IMR-90 (cell line): ENCODE measurements around the gene RAB27A. TPM values are rescaled to one million over a fixed set of nuclear protein-coding genes. Genes with fewer than 3 reads are reported as not detected.

Experiments used
- ATAC-seq: fragments of 200-7000 bp; cut with Tn5 transposase; 2 replicates; pipeline ENCODE4 v1.9.1; 2020; ENCODE audit warnings: low read depth, mild to moderate bottlenecking, moderate library complexity
- BruUV-seq: library from RNA; stranded (reverse); fragments of 400-500 nt; replicated peaks from 2 replicates; lab custom pipeline; 2021; lab: Mats Ljungman, UMichigan
- CTCF ChIA-PET: fragments of 300-600 bp; formaldehyde crosslinking; extraction: SDS; loops from one replicate; lab custom pipeline; 2021; ENCODE audit warnings: antibody characterized with exemption; lab: Yijun Ruan, JAX
- POLR2A ChIA-PET: fragments of 300-600 bp; sonication (Branson Sonifier 250); formaldehyde crosslinking; loops from one replicate; lab custom pipeline; 2022; ENCODE audit warnings: antibody characterized with exemption; ENCODE audit not compliant: unreplicated experiment; lab: Charles Lee
- DNase-seq: peaks from one replicate; pipeline ENCODE4 v3.0.0; 2013
- H2AFZ ChIP-seq: replicated peaks from 2 replicates; pipeline ENCODE3; 2013; ENCODE audit warnings: low read length, mild to moderate bottlenecking; ENCODE audit not compliant: poor library complexity
- H2AK5ac ChIP-seq: 2 replicates; pipeline ENCODE4 v1.6.1; 2013; ENCODE audit warnings: low read depth, low read length, inconsistent platforms
- H2AK9ac ChIP-seq: replicated peaks from 2 replicates; pipeline ENCODE3; 2013; ENCODE audit warnings: mild to moderate bottlenecking, low read depth, low read length, moderate library complexity; ENCODE audit not compliant: poor library complexity
- H2BK120ac ChIP-seq: 2 replicates; pipeline ENCODE4 v1.6.1; 2013; ENCODE audit warnings: low read depth, low read length, inconsistent platforms
- H2BK15ac ChIP-seq: 3 replicates; pipeline ENCODE4 v1.6.1; 2013; ENCODE audit warnings: low read depth, low read length, inconsistent platforms
- H2BK20ac ChIP-seq: 2 replicates; pipeline ENCODE4 v1.6.1; 2013; ENCODE audit warnings: low read depth, mild to moderate bottlenecking, inconsistent platforms, low read length, moderate library complexity
- H2BK5ac ChIP-seq: 2 replicates; pipeline ENCODE4 v1.6.1; 2013; ENCODE audit warnings: mild to moderate bottlenecking, low read depth, low read length, inconsistent platforms; ENCODE audit not compliant: poor library complexity, severe bottlenecking
- H3K14ac ChIP-seq: replicated peaks from 2 replicates; pipeline ENCODE4 v1.6.1; 2013; ENCODE audit warnings: low read depth, low read length, inconsistent platforms
- H3K18ac ChIP-seq: 2 replicates; pipeline ENCODE4 v1.6.1; 2013; ENCODE audit warnings: low read depth, low read length, control low read depth
- H3K23ac ChIP-seq: 2 replicates; pipeline ENCODE4 v1.6.1; 2013; ENCODE audit warnings: low read depth, low read length, inconsistent platforms
- H3K27ac ChIP-seq: 2 replicates; pipeline ENCODE4 v1.5.1; 2013; ENCODE audit warnings: mild to moderate bottlenecking, control low read depth, low read length; ENCODE audit not compliant: insufficient read depth
- H3K27me3 ChIP-seq: 2 replicates; pipeline ENCODE4 v1.6.1; 2013; ENCODE audit warnings: low read length; ENCODE audit not compliant: control insufficient read depth, insufficient read depth
- H3K36me3 ChIP-seq: 2 replicates; pipeline ENCODE4 v1.6.1; 2013; ENCODE audit warnings: low read length, mixed read lengths; ENCODE audit not compliant: control insufficient read depth, insufficient read depth
- H3K4ac ChIP-seq: 2 replicates; pipeline ENCODE4 v1.6.1; 2013; ENCODE audit warnings: low read depth, low read length, inconsistent platforms
- H3K4me1 ChIP-seq: 2 replicates; pipeline ENCODE4 v1.6.1; 2013; ENCODE audit warnings: low read length, mixed read lengths; ENCODE audit not compliant: control insufficient read depth, insufficient read depth
- H3K4me2 ChIP-seq: 2 replicates; pipeline ENCODE4 v1.6.1; 2013; ENCODE audit warnings: low read depth, mild to moderate bottlenecking, control low read depth, low read length, moderate library complexity
- H3K4me3 ChIP-seq: 2 replicates; pipeline ENCODE4 v1.5.1; 2013; ENCODE audit warnings: low read depth, mild to moderate bottlenecking, control low read depth, low read length, moderate library complexity; ENCODE audit not compliant: insufficient read depth
- H3K56ac ChIP-seq: 2 replicates; pipeline ENCODE4 v1.6.1; 2013; ENCODE audit warnings: low read length, inconsistent platforms; ENCODE audit not compliant: insufficient read depth; ENCODE audit errors: extremely low read depth
- H3K79me1 ChIP-seq, 2 experiments: 2 replicates each; pipeline ENCODE4 v1.6.1; 2013; ENCODE audit warnings: low read length in 2 of 2, inconsistent platforms in 1 of 2, low read depth in 1 of 2
- H3K9ac ChIP-seq: 2 replicates; pipeline ENCODE4 v1.6.1; 2013; ENCODE audit warnings: low read depth, low read length, control low read depth
- H3K9me1 ChIP-seq: 2 replicates; pipeline ENCODE4 v1.6.1; 2013; ENCODE audit warnings: low read length, inconsistent platforms; ENCODE audit not compliant: insufficient read depth
- H3K9me3 ChIP-seq: 2 replicates; pipeline ENCODE4 v1.6.1; 2013; ENCODE audit warnings: low read length; ENCODE audit not compliant: control insufficient read depth, insufficient read depth
- H4K20me1 ChIP-seq: 2 replicates; pipeline ENCODE4 v1.6.1; 2013; ENCODE audit warnings: low read length, inconsistent platforms; ENCODE audit not compliant: insufficient read depth
- H4K5ac ChIP-seq: 2 replicates; pipeline ENCODE4 v1.6.1; 2013; ENCODE audit warnings: mild to moderate bottlenecking, low read depth, low read length, control low read depth
- H4K8ac ChIP-seq, 2 experiments: 2 replicates each; pipeline ENCODE4 v1.6.1; 2013; ENCODE audit warnings: low read depth in 2 of 2, low read length in 2 of 2, control low read depth in 1 of 2, inconsistent platforms in 1 of 2
- H4K91ac ChIP-seq: 2 replicates; pipeline ENCODE4 v1.6.1; 2013; ENCODE audit warnings: low read depth, low read length, inconsistent platforms; ENCODE audit not compliant: insufficient read depth
- MXI1 ChIP-seq: IDR thresholded peaks from 2 replicates; pipeline ENCODE4 v1.6.1; 2012; ENCODE audit warnings: low read depth, mild to moderate bottlenecking, low read length, moderate library complexity, borderline replicate concordance
- RFX5 ChIP-seq: IDR thresholded peaks from 2 replicates; pipeline ENCODE4 v1.8.0; 2012; ENCODE audit warnings: low read depth, mild to moderate bottlenecking, low read length, moderate library complexity
- SMC3 ChIP-seq: fragments of 150-350 bp; IDR thresholded peaks from 2 replicates; pipeline ENCODE4 v1.6.1; 2016; ENCODE audit warnings: low read depth, mild to moderate bottlenecking, antibody characterized with exemption, low read length, moderate library complexity
- WGBS, 2 experiments: methylation state at CpG; one replicate each; pipeline versions ENCODE4 v1.1.5 to v1.1.7; 2013; ENCODE audit warnings: missing lambda C conversion rate in 2 of 2; ENCODE audit not compliant: insufficient read length in 1 of 2; ENCODE audit errors: extremely low coverage in 2 of 2; 5-methylcytosine and 5-hydroxymethylcytosine counted together
- dilution Hi-C: fragments of 300-500 bp; cut with HindIII; formaldehyde crosslinking; loops from one replicate; pipeline ENCODE4 v1.14.3; 2018; ENCODE audit warnings: low sequenced_read_pairs; ENCODE audit not compliant: unreplicated experiment
- in situ Hi-C: fragments of 300-500 bp; cut with MboI; formaldehyde crosslinking; loops from 3 replicates; pipeline ENCODE4 v1.14.3; 2019; ENCODE audit warnings: low sequenced_read_pairs, inconsistent platforms, mixed read lengths
- intact Hi-C: fragments of 100-400 bp; cut with micrococcal nuclease; formaldehyde crosslinking; loops from 2 replicates; pipeline ENCODE4 v1.10.0; 2022
- polyA plus RNA-seq, 3 experiments: library from polyadenylated mRNA; depleted of rRNA; stranded (reverse); fragments of >200 nt; gene quantifications; 2 replicates each; pipeline ENCODE4 v1.2.3, GENCODE V29; 2012; ENCODE audit warnings: low replicate concordance in 1 of 3
- total RNA-seq: library from RNA; depleted of rRNA; stranded (reverse); fragments of >200 nt; gene quantifications from 2 replicates; pipeline ENCODE4 v1.2.3, GENCODE V29; 2012

The RAB27A gene
- total and polyA plus RNA-seq, 2 of the 4 experiments (the other 2 are of a cell fraction): 4.8 to 13.7 TPM

DNA sequence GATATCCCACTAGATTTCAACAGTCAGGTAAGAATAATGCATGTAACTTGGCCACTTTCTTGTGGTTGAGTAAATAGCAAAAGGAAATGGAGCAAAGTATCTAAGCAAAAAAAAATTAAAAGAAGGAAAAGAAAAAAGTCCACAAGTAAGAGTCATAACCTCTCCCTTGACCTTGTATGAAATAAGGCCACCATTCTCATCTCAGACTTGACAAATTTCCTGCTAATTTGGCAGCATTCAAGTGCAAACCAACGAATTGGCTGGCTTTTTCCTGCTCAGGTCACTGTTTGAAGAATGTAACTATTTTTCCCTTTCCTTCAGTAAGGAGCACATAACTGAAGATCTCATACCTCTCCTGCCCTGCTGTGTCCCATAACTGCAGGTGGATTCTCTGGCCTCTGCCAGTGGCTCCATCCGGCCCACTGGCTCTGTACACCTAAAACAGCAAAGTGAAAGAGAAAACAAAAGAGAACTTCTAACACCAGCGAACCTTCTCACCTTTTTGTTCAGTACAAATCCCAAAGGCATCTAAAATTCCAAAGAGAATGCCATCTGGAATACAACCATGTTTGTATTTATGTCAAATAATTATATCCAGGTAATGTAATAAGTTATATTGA, 59.5 kb downstream of the RAB27A start:
- 0 out of 2 replicates have a peak, but pooled peaks cover 3% of the 10 kb centered on the region for H3K36me3 ChIP-seq
- no CpG with 5 or more reads among the region's 3 CpGs for WGBS, 2 experiments
- H3K9me3 ChIP-seq: no peaks in the 10 kb centered on the region
- no peaks in the 10 kb centered on the region for H3K79me1 ChIP-seq
- ATAC-seq (no peak), DNase-seq (peak; percentile 32)
- H3K56ac ChIP-seq: no peak overlapping the region
- CTCF ChIA-PET: interaction anchor here (0.7 kb wide), 1 partner anchor 52 kb away, joined by 9 read pairs; no protein-coding TSS in a partner anchor
- no peaks in the 10 kb centered on the region for H3K4me1 ChIP-seq
- no peak overlapping the region for H3K23ac ChIP-seq
- no peak overlapping the region for H4K8ac ChIP-seq
- intact Hi-C loops: no loop called here
- peaks cover 3% of the 10 kb centered on the region; the same call in 1 of the 2 replicates for H3K9me1 ChIP-seq
- H2BK15ac ChIP-seq: no peak overlapping the region
- no peak overlapping the region; the same call in 1 of the 2 replicates for H2BK20ac ChIP-seq
- H2AFZ ChIP-seq: no peak overlapping the region
- H3K14ac ChIP-seq: no peak overlapping the region
- H3K4me3 ChIP-seq: no peak overlapping the region
- in situ Hi-C loops: no loop called here
- no peak overlapping the region for H4K5ac ChIP-seq
- no peak overlapping the region for H3K27ac ChIP-seq
- H3K4ac ChIP-seq: no peak overlapping the region
- no peaks in the 10 kb centered on the region for H4K20me1 ChIP-seq
- no peak overlapping the region for H2AK9ac ChIP-seq
- no peak overlapping the region; the same call in 1 of the 2 replicates for H2AK5ac ChIP-seq
- no peak for TF ChIP-seq RFX5
- TF ChIP-seq SMC3: no peak
- no peak for TF ChIP-seq MXI1
- no peak overlapping the region for H4K91ac ChIP-seq
- dilution Hi-C loops: no loop called here
- no peak overlapping the region for H3K9ac ChIP-seq
- no TSS peak for BruUV-seq
- no peak overlapping the region for H3K4me2 ChIP-seq
- H3K18ac ChIP-seq: no peak overlapping the region
- no peak overlapping the region for H2BK120ac ChIP-seq
- no peak overlapping the region for H2BK5ac ChIP-seq
- POLR2A ChIA-PET: no interaction called here
- H3K27me3 ChIP-seq: no peaks in the 10 kb centered on the region
